HEK293 (cell line): ENCODE results near the gene CYP4F3.

Experiments used
- CTCF ChIA-PET: fragments of 350-600 bp; formaldehyde crosslinking; extraction: SDS; loops from one replicate; lab custom pipeline; 2021; ENCODE audit warnings: antibody characterized with exemption; lab: Yijun Ruan, JAX
- POLR2A ChIA-PET: fragments of 300-600 bp; formaldehyde crosslinking; extraction: SDS; loops from one replicate; lab custom pipeline; 2020; ENCODE audit warnings: antibody characterized with exemption, inconsistent platforms; lab: Yijun Ruan, JAX
- H3K27ac ChIP-seq: fragments of 200-500 bp; sonication (Bioruptor generic); 2 replicates; pipeline ENCODE4 v1.5.1; 2014; ENCODE audit warnings: low read depth, low read length, control low read depth, inconsistent platforms; ENCODE audit errors: extremely low read depth
- H3K36me3 ChIP-seq, 2 experiments: fragments of 200-500 bp in 1 of 2; sonication (Bioruptor generic) in 1 of 2; 1 replicate in 1 of 2; 2 replicates in 1 of 2; pipeline ENCODE4 v1.5.1; 2014 to 2017; ENCODE audit warnings: inconsistent platforms in 2 of 2, low read length in 2 of 2; ENCODE audit not compliant: control insufficient read depth in 2 of 2, insufficient read depth in 1 of 2
- H3K4me1 ChIP-seq: fragments of 200-500 bp; sonication (Bioruptor generic); 2 replicates; pipeline ENCODE4 v1.5.1; 2014; ENCODE audit warnings: mild to moderate bottlenecking, low read length, inconsistent platforms; ENCODE audit not compliant: control insufficient read depth, insufficient read depth
- H3K4me3 ChIP-seq: 2 replicates; pipeline ENCODE4 v1.5.1; 2011; ENCODE audit warnings: low read depth, mild to moderate bottlenecking, control low read depth, low read length, moderate library complexity
- H3K9me3 ChIP-seq: fragments of 200-500 bp; sonication (Bioruptor generic); 2 replicates; pipeline ENCODE4 v1.5.1; 2014; ENCODE audit warnings: low read depth, low read length, inconsistent platforms; ENCODE audit not compliant: control insufficient read depth, insufficient read depth
- INSM2 ChIP-seq: fragments of 450-650 bp; formaldehyde crosslinking; IDR thresholded peaks from 2 replicates; pipeline ENCODE4 v1.5.1; 2016; ENCODE audit warnings: missing biosample characterization, missing genetic modification characterization
- KLF9 ChIP-seq: fragments of 450-650 bp; formaldehyde crosslinking; IDR thresholded peaks from 2 replicates; pipeline ENCODE4 v1.5.1; 2016; ENCODE audit warnings: missing biosample characterization, missing genetic modification characterization, low read depth
- OSR2 ChIP-seq: fragments of 450-650 bp; formaldehyde crosslinking; IDR thresholded peaks from 2 replicates; pipeline ENCODE4 v1.5.1; 2016; ENCODE audit warnings: missing biosample characterization, missing genetic modification characterization
- SETDB1 ChIP-seq: IDR thresholded peaks from one replicate; pipeline ENCODE4 v1.6.1; 2017; ENCODE audit warnings: mild to moderate bottlenecking, low read length, moderate library complexity, mixed read lengths; ENCODE audit not compliant: insufficient read length
- WT1 ChIP-seq: fragments of 450-650 bp; formaldehyde crosslinking; IDR thresholded peaks from 2 replicates; pipeline ENCODE4 v1.5.1; 2016; ENCODE audit warnings: missing biosample characterization, missing genetic modification characterization
- YY1 ChIP-seq: fragments of 450-650 bp; formaldehyde crosslinking; IDR thresholded peaks from 2 replicates; pipeline ENCODE4 v1.5.1; 2018; ENCODE audit warnings: missing biosample characterization, missing genetic modification characterization
- ZBTB17 ChIP-seq: fragments of 450-650 bp; formaldehyde crosslinking; IDR thresholded peaks from 2 replicates; pipeline ENCODE4 v1.5.1; 2016; ENCODE audit warnings: missing biosample characterization, missing genetic modification characterization
- ZBTB8A ChIP-seq: fragments of 450-650 bp; formaldehyde crosslinking; IDR thresholded peaks from 2 replicates; pipeline ENCODE4 v1.5.1; 2016; ENCODE audit warnings: missing biosample characterization, missing genetic modification characterization
- ZNF133 ChIP-seq: fragments of 450-650 bp; formaldehyde crosslinking; IDR thresholded peaks from 2 replicates; pipeline ENCODE4 v1.5.1; 2016; ENCODE audit warnings: missing biosample characterization, missing genetic modification characterization
- ZNF148 ChIP-seq: fragments of 450-650 bp; formaldehyde crosslinking; IDR thresholded peaks from 2 replicates; pipeline ENCODE4 v1.5.0; 2017; ENCODE audit warnings: missing biosample characterization, missing genetic modification characterization, borderline replicate concordance
- ZNF266 ChIP-seq: fragments of 450-650 bp; formaldehyde crosslinking; IDR thresholded peaks from 2 replicates; pipeline ENCODE4 v1.5.1; 2016; ENCODE audit warnings: missing biosample characterization, missing genetic modification characterization, low read depth
- ZNF335 ChIP-seq: fragments of 450-650 bp; formaldehyde crosslinking; conservative IDR thresholded peaks from 2 replicates; pipeline ENCODE4 v1.5.1; 2016; ENCODE audit warnings: missing biosample characterization, missing genetic modification characterization
- ZNF449 ChIP-seq: fragments of 450-650 bp; formaldehyde crosslinking; IDR thresholded peaks from 2 replicates; pipeline ENCODE4 v1.5.1; 2017; ENCODE audit warnings: missing biosample characterization, mild to moderate bottlenecking, missing genetic modification characterization, moderate library complexity
- ZNF501 ChIP-seq: fragments of 450-650 bp; formaldehyde crosslinking; IDR thresholded peaks from 2 replicates; pipeline ENCODE4 v1.5.1; 2016; ENCODE audit warnings: missing biosample characterization, missing genetic modification characterization
- ZNF560 ChIP-seq: fragments of 450-650 bp; formaldehyde crosslinking; IDR thresholded peaks from 2 replicates; pipeline ENCODE4 v1.5.1; 2017; ENCODE audit warnings: missing biosample characterization, missing genetic modification characterization, borderline replicate concordance
- ZNF580 ChIP-seq: fragments of 450-650 bp; formaldehyde crosslinking; IDR thresholded peaks from 2 replicates; pipeline ENCODE4 v1.5.1; 2016; ENCODE audit warnings: missing biosample characterization, missing genetic modification characterization
- ZNF600 ChIP-seq: fragments of 450-650 bp; formaldehyde crosslinking; IDR thresholded peaks from 2 replicates; pipeline ENCODE4 v1.5.1; 2016; ENCODE audit warnings: missing biosample characterization, missing genetic modification characterization
- ZNF629 ChIP-seq: fragments of 450-650 bp; formaldehyde crosslinking; IDR thresholded peaks from 2 replicates; pipeline ENCODE4 v1.5.1; 2017; ENCODE audit warnings: missing biosample characterization, missing genetic modification characterization
- ZNF670 ChIP-seq: fragments of 450-650 bp; formaldehyde crosslinking; IDR thresholded peaks from 2 replicates; pipeline ENCODE4 v1.5.1; 2016; ENCODE audit warnings: missing biosample characterization, missing genetic modification characterization, low read depth
- ZNF768 ChIP-seq: fragments of 450-650 bp; formaldehyde crosslinking; IDR thresholded peaks from 2 replicates; pipeline ENCODE4 v1.5.1; 2018; ENCODE audit warnings: missing biosample characterization, mild to moderate bottlenecking, missing genetic modification characterization
- ZNF777 ChIP-seq: fragments of 450-650 bp; formaldehyde crosslinking; IDR thresholded peaks from 2 replicates; pipeline ENCODE4 v1.5.1; 2017; ENCODE audit warnings: missing biosample characterization, missing genetic modification characterization, borderline replicate concordance
- ZNF791 ChIP-seq: fragments of 450-650 bp; formaldehyde crosslinking; IDR thresholded peaks from 2 replicates; pipeline ENCODE4 v1.5.1; 2016; ENCODE audit warnings: missing biosample characterization, missing genetic modification characterization
- ZNF792 ChIP-seq: fragments of 450-650 bp; formaldehyde crosslinking; IDR thresholded peaks from 2 replicates; pipeline ENCODE4 v1.5.1; 2016; ENCODE audit warnings: missing biosample characterization, missing genetic modification characterization
- ZNF843 ChIP-seq: fragments of 450-650 bp; formaldehyde crosslinking; IDR thresholded peaks from 2 replicates; pipeline ENCODE4 v1.5.1; 2016; ENCODE audit warnings: missing biosample characterization, missing genetic modification characterization
- ZSCAN5A ChIP-seq: fragments of 450-650 bp; formaldehyde crosslinking; IDR thresholded peaks from 2 replicates; pipeline ENCODE4 v1.5.1; 2016; ENCODE audit warnings: missing biosample characterization, missing genetic modification characterization

The CYP4F3 gene

GRCh38 chr19:15644066-15644741 lies 3.5 kb downstream of the CYP4F3 start:
- CTCF ChIA-PET = interaction anchor here (0.6 kb wide), 1 partner anchor 694 kb away, joined by 3 read pairs; no protein-coding TSS in a partner anchor
- POLR2A ChIA-PET = no interaction called here
- H3K4me3 ChIP-seq = no peak overlapping the region
- no peaks in the 10 kb centered on the region for H3K36me3 ChIP-seq
- H3K27ac ChIP-seq = no peak overlapping the region
- no peaks in the 10 kb centered on the region for H3K4me1 ChIP-seq
- no peaks in the 10 kb centered on the region for H3K9me3 ChIP-seq
- TF ChIP-seq ZNF600 (tag by site-specific recombination) (no peak), ZNF148 (no peak), ZNF629 (tag by site-specific recombination) (no peak), OSR2 (no peak), ZNF335 (tag by site-specific recombination) (no peak), ZNF791 (tag by site-specific recombination) (no peak), ZNF501 (tag by site-specific recombination) (no peak), ZNF560 (tag by site-specific recombination) (no peak), ZNF843 (no peak)

- ChIA-PET CTCF (interaction anchor here (0.6 kb wide), 1 partner anchor 695 kb away, joined by 3 read pairs; no protein-coding TSS in a partner anchor), POLR2A (no interaction called here)
- Histone ChIP-seq H3K4me1 (no peaks in the 10 kb centered on the region), H3K4me3 (no peak overlapping the region), H3K9me3 (no peaks in the 10 kb centered on the region), H3K27ac (no peak overlapping the region), H3K36me3 (no peaks in the 10 kb centered on the region)
- TF ChIP-seq WT1 (tag by site-specific recombination) (no peak), ZNF792 (tag by site-specific recombination) (no peak), ZNF768 (no peak), SETDB1 (no peak), ZNF266 (tag by site-specific recombination) (no peak), ZNF580 (no peak), YY1 (tag by site-specific recombination) (no peak), ZNF670 (tag by site-specific recombination) (no peak), ZNF335 (tag by site-specific recombination) (no peak), ZBTB8A (tag by site-specific recombination) (no peak), ZBTB17 (no peak), ZNF777 (tag by site-specific recombination) (no peak), KLF9 (no peak), INSM2 (tag by site-specific recombination) (no peak), ZNF133 (no peak), ZSCAN5A (no peak), ZNF449 (tag by site-specific recombination) (no peak)
Measured at GRCh38 chr19:15644816-15645215, 4.1 kb downstream of the CYP4F3 start.
